Measurements from ENCODE around the gene ADAM17. TPM values are rescaled to one million over a fixed set of nuclear protein-coding genes. Genes with fewer than 3 reads are reported as not detected.

The ADAM17 gene
- total RNA-seq, 1 donor from 2014 or later, result 57.7 TPM

GRCh38 chr2:9538000-9538507 lies 17.6 kb downstream of the ADAM17 start:
- Histone ChIP-seq H3K27ac (peak overlapping the region; percentile 74), H3K9me3 (no peaks in the 10 kb centered on the region), H3K36me3 (peaks cover 46% of the 10 kb centered on the region), H3K4me1 (peaks cover 6% of the 10 kb centered on the region), H3K4me3 (no peak overlapping the region), H3K27me3 (no peaks in the 10 kb centered on the region)
- TF ChIP-seq CTCF (IDR thresholded peaks at IDR 0.05), result no peak
- intact Hi-C loops (cut with DNase I), result loop anchor here (10.0 kb wide), 1 partner anchor 217 kb away; no protein-coding TSS in a partner anchor
- DNase-seq (no peak), ATAC-seq (peak; percentile 79)

- H3K36me3 ChIP-seq, result peaks cover 44% of the 10 kb centered on the region
- H3K9me3 ChIP-seq, result no peaks in the 10 kb centered on the region
- H3K4me1 ChIP-seq, result peaks cover 4% of the 10 kb centered on the region
- H3K27ac ChIP-seq, result peak overlapping the region; percentile 62
- no peak for ATAC-seq
- DNase-seq, result no peak
- H3K27me3 ChIP-seq, result no peaks in the 10 kb centered on the region
- H3K4me3 ChIP-seq, result no peak overlapping the region
- no peak for TF ChIP-seq CTCF (IDR thresholded peaks at IDR 0.05)
- intact Hi-C loops (cut with DNase I), result loop anchor here (10.0 kb wide), 1 partner anchor 218 kb away; no protein-coding TSS in a partner anchor
Observed at GRCh38 chr2:9536504-9536903, 19.1 kb downstream of the ADAM17 start.

GRCh38 chr2:9535177-9535576 lies 20.5 kb downstream of the ADAM17 start:
- intact Hi-C loops (cut with DNase I), result loop anchor here (10.0 kb wide), 1 partner anchor 220 kb away; no protein-coding TSS in a partner anchor
- H3K4me3 ChIP-seq, result no peak overlapping the region
- H3K9me3 ChIP-seq, result no peaks in the 10 kb centered on the region
- DNase-seq (no peak), ATAC-seq (peak; percentile 56)
- peaks cover 54% of the 10 kb centered on the region for H3K36me3 ChIP-seq
- peaks cover 4% of the 10 kb centered on the region for H3K4me1 ChIP-seq
- no peak overlapping the region for H3K27ac ChIP-seq
- TF ChIP-seq CTCF (IDR thresholded peaks at IDR 0.05), result no peak
- no peaks in the 10 kb centered on the region for H3K27me3 ChIP-seq

GRCh38 chr2:9533663-9534062 lies 22.0 kb downstream of the ADAM17 start:
- DNase-seq, result no peak
- Histone ChIP-seq H3K36me3 (peaks cover 61% of the 10 kb centered on the region), H3K4me3 (no peak overlapping the region), H3K27me3 (no peaks in the 10 kb centered on the region), H3K27ac (no peak overlapping the region), H3K4me1 (peaks cover 4% of the 10 kb centered on the region), H3K9me3 (no peaks in the 10 kb centered on the region)
- no peak for ATAC-seq
- intact Hi-C loops (cut with DNase I), result loop anchor here (10.0 kb wide), 1 partner anchor 221 kb away; no protein-coding TSS in a partner anchor
- TF ChIP-seq CTCF (IDR thresholded peaks at IDR 0.05), result no peak

GRCh38 chr2:9532421-9532820 lies 23.2 kb downstream of the ADAM17 start:
- H3K4me1 ChIP-seq, result no peaks in the 10 kb centered on the region
- no peaks in the 10 kb centered on the region for H3K9me3 ChIP-seq
- no peaks in the 10 kb centered on the region for H3K27me3 ChIP-seq
- ATAC-seq, result no peak
- H3K36me3 ChIP-seq, result peaks cover 63% of the 10 kb centered on the region
- H3K4me3 ChIP-seq, result no peak overlapping the region
- DNase-seq, result no peak
- no peak for TF ChIP-seq CTCF (IDR thresholded peaks at IDR 0.05)
- intact Hi-C loops (cut with DNase I), result loop anchor here (10.0 kb wide), 1 partner anchor 222 kb away; no protein-coding TSS in a partner anchor
- no peak overlapping the region for H3K27ac ChIP-seq

Data from upper lobe of right lung (tissue), 1 donor.